ENCODE results near the gene GPC6. TPM values are rescaled to one million over a fixed set of nuclear protein-coding genes. Genes with fewer than 3 reads are reported as not detected.

Gene GPC6
- total and polyA plus RNA-seq, 4 donors: 5.9 to 29.1 (median 18.2) TPM

- DNase-seq (ENCODE audit: low spot score): no peak
- no peak for TF ChIP-seq SP1 (IDR thresholded peaks at IDR 0.05)
- TF ChIP-seq JUND (IDR thresholded peaks at IDR 0.05): no peak
- TF ChIP-seq NR2F2 (IDR thresholded peaks at IDR 0.05): no peak
- no peak for TF ChIP-seq GABPA (IDR thresholded peaks at IDR 0.05 in 1 of 2, conservative IDR thresholded peaks at IDR 0.05 in 1 of 2)
- no peak for TF ChIP-seq FOXA2 (IDR thresholded peaks at IDR 0.05)
- no peak for TF ChIP-seq ATF3 (IDR thresholded peaks at IDR 0.05)
- no peak for TF ChIP-seq REST (IDR thresholded peaks at IDR 0.05)
- TF ChIP-seq HNF4A (conservative IDR thresholded peaks at IDR 0.05): no peak
- no peak for TF ChIP-seq MAX (IDR thresholded peaks at IDR 0.05)
- TF ChIP-seq HNF4G (IDR thresholded peaks at IDR 0.05): no peak
- TF ChIP-seq TAF1 (conservative IDR thresholded peaks at IDR 0.05): no peak
- no peak for TF ChIP-seq EGR1 (IDR thresholded peaks at IDR 0.05; ENCODE audit: low read depth in 2 of 2)
- no peak for TF ChIP-seq RXRA (IDR thresholded peaks at IDR 0.05)
- no peak for TF ChIP-seq RAD21 (IDR thresholded peaks at IDR 0.05)
- TF ChIP-seq ZBTB33 (IDR thresholded peaks at IDR 0.05): no peak
- no peak for TF ChIP-seq FOXA1 (IDR thresholded peaks at IDR 0.05)
- TF ChIP-seq CTCF (IDR thresholded peaks at IDR 0.05; ENCODE audit: low read depth, low read length, missing input control): no peak
- TF ChIP-seq YY1 (IDR thresholded peaks at IDR 0.05): no peak
- Histone ChIP-seq H3K4me1 (ENCODE audit: control insufficient read depth in 4 of 4, insufficient read depth in 4 of 4, low read length in 3 of 4) (no peaks in the 10 kb centered on the region), H3K27ac (ENCODE audit: low read depth in 1 of 2, low read length in 2 of 2) (no peak overlapping the region), H3K9ac (ENCODE audit: low read depth in 1 of 2, low read length in 2 of 2) (no peak overlapping the region), H3K27me3 (ENCODE audit: control insufficient read depth in 4 of 4, insufficient read depth in 4 of 4, low read length in 3 of 4) (no peaks in the 10 kb centered on the region), H3K36me3 (ENCODE audit: control insufficient read depth in 4 of 4, insufficient read depth in 3 of 4, low read depth in 1 of 4, low read length in 3 of 4) (no peaks in the 10 kb centered on the region), H3K4me3 (ENCODE audit: low read depth in 1 of 3, low read length in 3 of 3) (no peak overlapping the region), H3K9me3 (ENCODE audit: control insufficient read depth in 4 of 4, low read length in 3 of 4) (no peaks in the 10 kb centered on the region)
- 92% methylated on average over 3 of the region's 3 CpGs for WGBS
Measured at GRCh38 chr13:93977986-93978385, 751.4 kb downstream of the GPC6 start.

All from liver (tissue), 9 donors.